ENCODE data around the gene THADA.

DNA sequence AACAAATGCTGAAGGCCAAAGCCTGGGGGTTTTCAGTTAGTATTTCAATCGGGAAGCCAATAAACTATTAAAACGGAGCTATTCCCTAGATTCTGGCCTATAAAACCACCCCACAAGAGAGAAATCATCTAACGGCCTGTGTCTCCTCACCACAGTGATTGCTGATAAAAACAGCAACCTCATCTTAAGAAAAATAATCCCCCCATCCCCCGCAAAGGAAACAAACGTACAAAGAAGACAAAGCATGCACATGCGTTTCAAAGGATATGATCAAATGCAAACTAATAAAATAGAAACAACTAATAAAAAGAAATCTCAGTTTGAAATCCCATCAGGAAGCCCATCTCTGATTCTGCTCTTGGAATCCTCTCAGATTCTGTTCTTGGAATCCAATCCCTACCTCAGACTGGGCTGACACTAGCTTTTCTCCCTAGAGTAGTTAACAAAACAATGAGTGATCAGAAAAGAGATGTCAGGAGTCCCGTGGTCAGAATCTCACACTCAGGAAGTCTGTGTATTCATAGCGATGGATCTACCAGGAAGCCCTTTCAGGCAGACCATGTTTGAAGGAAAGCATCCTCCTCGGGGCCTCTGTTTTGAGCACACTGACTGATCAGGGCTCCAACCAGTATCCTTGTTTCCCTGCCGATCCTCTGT is 150.7 kb downstream of the THADA start:
- TF ChIP-seq CTCF (IDR thresholded peaks at IDR 0.05; ENCODE audit: insufficient read depth, low read length, poor library complexity, severe bottlenecking) (no peak), EZH2phosphoT487 (conservative IDR thresholded peaks at IDR 0.05; ENCODE audit: low read length) (no peak)
